Cerebellar nuclear complex (tissue), 1 donor: ENCODE data around the gene LCN15.
"Not testable (repeated sequence)": the region's sequence is repeated elsewhere in the genome, so short reads cannot be mapped to it uniquely, and the experiment has no call there.

Source experiments
- DNase-seq, 2 experiments: peaks; one replicate each; lab custom pipeline; 2025; lab: John Stamatoyannopoulos, UW

LCN15 gene

GRCh38 chr9:136775191-136775590 is 10.9 kb upstream of the LCN15 start:
- no peak for DNase-seq

GRCh38 chr9:136774416-136775045 is 10.2 kb upstream of the LCN15 start:
- DNase-seq, result no peak

- no peak for DNase-seq
Observed at GRCh38 chr9:136773386-136774044, 9.2 kb upstream of the LCN15 start.

GRCh38 chr9:136771907-136772415 is 7.6 kb upstream of the LCN15 start:
- DNase-seq, result no peak

GRCh38 chr9:136769710-136770191 is 5.4 kb upstream of the LCN15 start:
- no peak for DNase-seq

DNA sequence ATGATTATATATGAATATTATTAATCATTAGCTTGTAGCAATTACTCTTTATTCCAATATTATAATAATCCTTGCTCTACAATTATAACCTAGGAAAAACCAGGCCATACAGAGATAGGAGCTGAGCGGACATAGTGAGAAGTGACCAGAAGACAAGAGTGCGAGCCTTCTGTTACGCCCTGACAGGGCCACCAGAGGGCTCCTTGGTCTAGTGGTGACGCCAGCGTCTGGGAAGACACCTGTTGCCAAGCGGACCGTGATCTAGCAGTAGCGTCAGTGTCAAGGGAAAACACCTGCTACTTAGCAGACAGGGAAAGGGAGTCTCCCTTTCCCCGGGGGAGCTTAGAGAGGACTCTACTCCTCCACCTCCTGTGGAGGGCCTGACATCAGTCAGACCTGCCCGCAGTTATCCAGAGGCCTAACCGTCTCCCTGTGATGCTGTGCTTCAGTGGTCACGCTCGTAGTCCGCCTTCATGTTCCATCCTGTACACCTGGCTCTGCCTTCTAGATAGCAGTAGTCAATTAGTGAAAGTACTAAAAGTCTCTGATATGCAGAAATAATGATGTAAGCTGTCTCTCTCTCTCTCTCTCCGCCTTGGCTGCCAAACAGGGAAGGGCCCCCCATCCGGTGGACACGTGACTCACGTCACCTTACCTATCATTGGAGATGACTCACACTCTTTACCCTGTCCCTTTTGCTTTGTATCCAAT is 2.2 kb upstream of the LCN15 start:
- DNase-seq, result peak in 1 of 2 experiments; percentile 13

DNA sequence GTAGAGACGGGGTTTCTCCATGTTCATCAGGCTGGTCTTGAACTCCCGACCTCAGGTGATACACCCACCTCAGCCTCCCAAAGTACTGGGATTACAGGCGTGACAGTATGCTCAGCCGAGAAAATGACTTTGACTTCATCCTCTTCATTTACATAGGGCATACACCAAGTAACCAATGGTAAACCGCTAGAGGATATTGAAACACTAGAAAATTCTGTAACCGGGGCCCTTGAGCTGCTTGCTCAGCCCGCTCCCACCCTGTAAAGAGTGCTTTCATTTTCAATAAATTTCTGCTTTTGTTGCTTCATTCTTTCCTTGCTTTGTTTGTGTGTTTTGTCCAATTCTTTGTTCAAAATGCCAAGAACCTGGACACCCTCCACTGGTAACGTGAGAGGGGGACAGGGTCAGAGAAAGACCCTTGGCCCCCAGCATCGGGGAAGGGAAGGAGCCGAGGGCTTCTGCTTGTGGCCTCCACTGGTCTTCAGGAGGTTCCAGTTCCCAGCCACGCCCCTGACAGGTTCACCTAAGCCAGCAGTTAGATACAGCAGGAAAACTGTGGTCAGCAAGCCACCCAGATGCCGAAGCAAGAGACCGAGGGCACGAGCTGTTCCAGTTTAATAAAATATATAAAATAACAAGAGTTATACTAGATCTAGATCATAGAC is 1.6 kb upstream of the LCN15 start:
- not testable (repeated sequence) for DNase-seq

GRCh38 chr9:136765041-136765440 is 723 bp upstream of the LCN15 start:
- no peak for DNase-seq

DNA sequence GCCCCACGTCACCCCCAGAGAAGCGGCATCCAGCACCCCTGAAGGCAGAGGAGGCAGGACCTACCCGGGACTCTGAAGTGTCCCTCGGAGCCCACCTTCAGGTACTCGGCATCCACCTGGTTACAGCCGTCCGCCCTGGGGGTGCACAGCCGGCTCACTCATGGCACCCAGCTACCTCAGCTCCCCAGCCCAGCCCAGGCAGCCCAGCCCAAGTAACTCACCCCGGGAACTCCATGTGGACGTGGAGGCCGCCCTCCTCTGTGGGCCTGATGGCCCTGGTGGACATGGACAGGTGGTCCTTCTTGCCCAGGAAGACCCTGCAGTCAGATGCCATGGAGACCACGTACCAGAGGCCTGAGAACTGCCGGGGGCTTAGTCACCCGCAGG is 676 bp downstream of the LCN15 start:
- DNase-seq, result no peak

DNA sequence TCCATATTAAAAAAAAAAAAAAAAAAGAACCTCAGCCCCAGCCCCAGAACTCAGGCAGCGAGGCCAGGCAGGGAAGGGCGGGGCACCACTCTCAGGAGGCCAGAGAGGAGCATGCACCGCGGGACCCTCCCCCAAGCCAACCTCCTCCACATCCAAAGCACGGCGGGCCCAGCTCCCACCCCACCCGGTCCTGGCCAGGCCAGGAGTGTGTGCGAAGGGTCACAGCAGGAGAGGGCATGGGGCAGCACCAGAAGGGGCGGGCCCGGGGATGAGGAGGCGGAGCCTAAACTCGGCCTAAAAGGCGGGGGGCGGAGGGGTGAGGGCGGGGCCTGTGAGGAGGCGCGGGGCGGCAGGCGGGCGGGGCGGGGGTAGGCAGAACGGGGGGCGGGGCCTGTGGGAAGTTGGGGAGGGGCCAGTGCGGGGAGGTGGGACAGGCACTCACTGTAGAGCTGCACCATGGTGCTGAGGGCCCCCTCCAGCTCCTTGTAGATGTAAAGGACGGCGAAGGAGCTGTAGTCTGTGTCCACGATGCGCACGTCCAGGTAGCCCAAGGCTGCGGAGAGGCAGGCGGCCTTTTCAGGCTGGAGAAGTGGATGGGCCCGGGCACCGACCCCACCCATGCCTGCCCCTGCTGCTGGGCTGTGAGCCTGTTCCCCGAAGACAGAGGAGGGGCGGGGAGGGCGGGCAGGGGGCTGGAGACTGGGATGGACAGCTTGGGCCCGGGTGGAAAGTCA is 1.2 kb downstream of the LCN15 start:
- DNase-seq, result no peak

GRCh38 chr9:136762221-136762691 is 2.1 kb downstream of the LCN15 start:
- no peak for DNase-seq

DNA sequence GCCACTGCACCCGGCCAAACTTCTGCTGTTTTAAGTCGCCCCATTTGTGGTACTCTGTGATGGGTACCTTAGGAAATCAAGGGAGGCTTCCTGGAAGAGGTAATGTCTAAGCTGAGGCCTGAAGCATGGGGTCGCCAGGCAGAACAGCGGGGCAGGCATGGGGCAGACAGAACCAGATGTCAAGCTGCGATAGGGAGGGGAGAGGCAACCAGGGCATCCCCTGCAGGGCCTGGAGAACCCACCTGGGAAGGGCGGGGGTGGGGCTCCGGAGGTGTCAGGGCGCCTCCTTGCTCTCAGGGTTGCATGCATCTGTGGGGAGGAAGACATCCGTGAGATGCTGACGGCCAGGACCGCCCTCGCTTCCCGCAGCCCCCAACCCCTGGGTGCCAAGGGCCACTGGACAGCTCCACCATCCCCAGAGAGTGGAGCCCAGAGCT is 2.8 kb downstream of the LCN15 start:
- no peak for DNase-seq

DNA sequence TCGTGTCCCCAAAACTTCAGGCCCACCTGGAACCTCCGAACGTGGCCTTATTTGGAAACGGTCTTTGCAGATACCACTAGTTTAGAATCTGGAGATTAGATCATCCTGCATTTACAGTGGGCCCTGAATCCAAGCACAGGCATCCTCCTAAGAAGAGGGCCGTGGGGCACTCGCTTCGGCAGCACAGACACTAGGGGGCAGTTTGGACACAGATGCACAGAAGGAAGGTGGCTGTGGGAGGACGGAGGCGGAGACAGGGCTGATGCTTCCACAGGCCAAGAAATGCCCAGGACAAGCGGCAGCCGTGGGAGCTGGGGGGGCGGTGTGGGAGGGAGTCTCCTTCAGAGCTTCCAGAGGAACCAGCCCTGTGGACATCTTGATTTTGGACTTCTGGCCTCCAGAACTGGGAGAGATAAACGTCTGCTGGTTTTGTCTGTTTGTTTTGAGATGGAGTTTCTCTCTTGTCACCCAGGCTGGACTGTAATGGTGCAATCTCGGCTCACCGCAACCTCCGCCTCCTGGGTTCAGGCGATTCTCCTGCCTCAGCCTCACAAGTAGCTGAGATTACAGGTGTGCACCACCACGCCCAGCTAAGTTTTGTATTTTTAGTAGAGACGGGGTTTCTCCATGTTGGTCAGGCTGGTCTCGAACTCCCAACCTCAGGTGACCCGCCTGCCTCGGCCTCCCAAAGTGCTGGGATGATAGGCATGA is 3.3 kb downstream of the LCN15 start:
- peak in 1 of 2 experiments; percentile 69 for DNase-seq

DNA sequence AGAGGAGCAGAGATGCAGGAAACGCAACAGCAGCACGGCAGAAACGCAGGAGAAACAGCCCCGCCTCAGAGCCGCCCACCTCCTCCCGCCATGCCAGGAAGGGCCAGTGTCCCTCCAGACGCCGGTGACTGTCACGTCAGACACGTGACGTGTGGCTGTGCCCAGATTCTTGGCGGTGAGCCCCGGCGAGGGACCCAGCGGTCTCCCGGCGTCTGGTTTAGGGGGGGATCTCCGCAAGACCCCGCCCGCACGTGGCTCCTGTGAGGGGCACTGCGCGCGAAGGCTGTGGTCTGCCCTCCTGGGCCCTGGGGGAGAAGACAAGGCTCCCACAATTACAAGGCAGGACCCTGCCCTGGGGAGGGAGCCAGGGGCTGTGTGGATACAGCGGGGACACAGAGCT is 3.9 kb downstream of the LCN15 start:
- no peak for DNase-seq

DNA sequence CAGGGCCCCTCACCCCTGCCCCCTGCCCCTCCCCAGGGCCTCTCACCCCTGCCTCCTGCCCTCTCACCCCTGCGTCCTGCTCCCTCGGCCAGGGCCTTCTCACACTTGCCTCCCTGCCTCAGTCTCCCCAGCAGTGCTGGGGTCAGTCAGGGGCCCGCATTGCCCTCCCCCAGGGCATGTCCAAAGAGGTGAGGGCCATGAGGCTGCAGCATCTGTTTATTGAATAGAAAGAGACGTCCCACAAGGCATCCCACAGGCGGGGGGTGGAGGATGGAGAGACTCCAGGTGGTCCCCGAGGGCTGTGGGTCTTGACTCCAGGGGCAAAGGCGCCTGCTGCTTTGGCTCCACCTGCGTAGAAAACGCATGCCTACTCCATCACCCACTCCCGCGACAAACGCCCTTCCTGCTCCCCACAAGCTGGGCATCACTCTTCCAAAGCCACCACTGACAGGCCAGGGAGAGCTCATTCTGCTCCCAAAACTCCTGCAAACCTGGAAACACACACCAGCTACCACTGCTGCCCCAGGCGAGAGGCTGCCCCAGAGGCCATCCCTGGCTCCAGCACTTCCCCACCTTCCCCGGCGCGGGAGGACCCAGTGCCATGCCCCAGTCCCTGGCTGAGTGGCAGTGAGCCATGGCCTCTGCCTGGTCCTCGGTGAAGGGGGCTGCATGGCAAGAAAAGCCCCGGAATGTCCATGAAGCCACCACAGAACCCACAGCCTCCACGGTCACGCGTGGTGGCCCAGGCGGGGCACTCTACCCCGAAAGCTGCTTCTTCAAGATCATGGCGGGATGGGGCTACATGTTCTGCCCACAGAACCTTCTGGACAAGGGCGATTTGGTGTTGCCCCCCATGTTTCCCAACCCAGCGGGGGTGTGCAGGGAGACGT is 4.6 kb downstream of the LCN15 start:
- DNase-seq, result no peak

DNA sequence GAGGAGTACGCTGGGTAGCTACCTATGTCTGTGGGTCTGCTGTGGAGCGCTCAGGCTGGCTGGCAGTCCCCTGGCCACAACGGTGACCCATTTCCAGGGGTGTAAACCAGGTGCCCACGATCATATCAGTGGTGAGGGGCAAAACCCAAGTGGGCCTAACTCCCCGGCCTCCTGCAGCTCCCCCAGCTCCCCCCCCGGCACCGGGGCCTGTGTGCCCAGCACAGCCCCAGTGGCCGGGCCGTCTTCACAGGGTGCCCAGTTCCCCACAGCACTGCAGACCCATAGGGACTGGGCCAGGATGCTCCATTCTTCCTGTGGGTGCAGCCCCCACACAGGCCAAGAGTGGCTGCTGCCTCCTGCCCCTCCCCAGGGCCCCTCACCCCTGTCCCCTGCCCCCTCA is 5.3 kb downstream of the LCN15 start:
- DNase-seq, result no peak

DNA sequence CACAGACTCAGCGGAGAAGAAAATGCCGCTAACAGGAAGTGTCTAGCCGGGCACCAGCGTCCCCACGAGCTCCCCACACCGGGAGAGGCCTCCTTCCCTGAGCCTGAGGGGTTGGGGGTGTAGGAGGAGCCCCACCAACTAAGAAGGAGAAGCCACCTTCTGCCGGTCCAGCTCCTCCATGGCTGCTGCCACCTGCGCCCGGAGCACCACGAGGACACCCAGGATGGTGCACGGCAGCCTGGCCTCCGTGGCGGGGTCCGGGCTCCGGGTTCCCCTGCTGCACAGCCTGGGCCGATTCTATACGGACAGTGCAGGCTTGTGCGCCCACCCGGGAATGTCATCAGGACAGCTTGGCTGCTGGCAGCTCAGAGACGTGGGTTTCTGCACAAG is 6.6 kb downstream of the LCN15 start:
- DNase-seq, result no peak

DNA sequence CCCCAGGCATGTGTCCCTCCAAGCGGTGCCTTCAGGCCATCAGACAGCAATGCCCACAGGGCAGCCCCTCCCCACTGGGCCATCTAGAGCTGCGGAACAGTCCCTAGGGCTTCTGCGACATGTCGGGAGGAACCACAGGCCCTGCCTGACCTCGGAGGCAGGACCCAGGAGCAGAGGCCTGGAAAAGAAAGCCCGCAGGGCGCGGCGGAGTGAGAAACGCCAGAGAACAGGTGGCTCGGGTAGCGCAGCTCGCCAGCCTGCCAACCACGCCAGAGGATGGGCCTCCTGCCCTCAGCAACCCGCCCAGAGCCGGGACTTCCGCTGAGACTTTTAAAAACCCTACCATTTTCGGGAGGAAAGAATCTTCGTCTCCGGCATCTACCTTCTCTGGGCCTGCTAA is 7.0 kb downstream of the LCN15 start:
- peak in 1 of 2 experiments; percentile 19 for DNase-seq

- DNase-seq, result no peak
Observed at GRCh38 chr9:136756836-136757235, 7.5 kb downstream of the LCN15 start.

GRCh38 chr9:136756134-136756438 is 8.2 kb downstream of the LCN15 start:
- no peak for DNase-seq
